ENCODE measurements around the gene KPNB1. TPM values are rescaled to one million over a fixed set of nuclear protein-coding genes. Genes with fewer than 3 reads are reported as not detected.

Gene KPNB1
- total RNA-seq, 1 experiment from 2014 or later = 742 TPM

- Mint-ChIP-seq H3K27me3 (ENCODE audit: low read depth) (no peaks in the 10 kb centered on the region), H3K27ac (no peak overlapping the region), H3K9me3 (no peaks in the 10 kb centered on the region), H3K4me1 (no peaks in the 10 kb centered on the region), H3K36me3 (ENCODE audit: insufficient read depth in 1 of 3, low read depth in 3 of 3) (peaks cover 2 to 24% (median 9%) of the 10 kb centered on the region in 3 experiments; a peak in 5 of 7 replicates), H3K4me3 (no peak overlapping the region)
- Histone ChIP-seq H2AK5ac (ENCODE audit: insufficient read length, low read length) (no peak overlapping the region), H2AFZ (ENCODE audit: low read length) (no peak overlapping the region), H2BK20ac (ENCODE audit: low read depth, low read length, poor library complexity, severe bottlenecking) (no peak overlapping the region), H3K4me1 (ENCODE audit: insufficient read depth, low read length) (no peaks in the 10 kb centered on the region), H3K79me1 (ENCODE audit: insufficient read depth, low read depth, low read length, poor library complexity, severe bottlenecking) (no peaks in the 10 kb centered on the region), H2BK120ac (ENCODE audit: low read depth, low read length, poor library complexity, severe bottlenecking) (no peak overlapping the region), H3K14ac (ENCODE audit: insufficient read depth, low read length) (no peak overlapping the region), H3K18ac (ENCODE audit: insufficient read length, low read depth, low read length) (no peak overlapping the region), H2BK5ac (ENCODE audit: insufficient read length, low read length) (no peak overlapping the region), H3K9ac (ENCODE audit: extremely low read depth, insufficient read length, low read length) (no peak overlapping the region), H2BK15ac (ENCODE audit: low read depth, low read length) (no peak overlapping the region), H3K79me2 (ENCODE audit: insufficient read depth, low read length) (no peaks in the 10 kb centered on the region), H3K27me3 (ENCODE audit: insufficient read depth, low read length) (no peaks in the 10 kb centered on the region), H3T11ph (ENCODE audit: low read length) (no peak overlapping the region), H3K56ac (ENCODE audit: insufficient read length, low read depth, low read length) (no peak overlapping the region), H4K20me1 (ENCODE audit: control insufficient read depth, insufficient read depth, insufficient read length) (no peaks in the 10 kb centered on the region), H4K8ac (replicated peaks; ENCODE audit: insufficient read length, low read depth, low read length) (no peak overlapping the region), H3K4me2 (ENCODE audit: insufficient read depth, insufficient read length, low read length) (no peak overlapping the region), H3K23me2 (ENCODE audit: insufficient read length, low read depth, low read length, poor library complexity, severe bottlenecking) (no peaks in the 10 kb centered on the region), H3K9me3 (ENCODE audit: control insufficient read depth, low read depth, low read length) (no peaks in the 10 kb centered on the region), H3K4ac (ENCODE audit: low read depth, low read length) (no peak overlapping the region), H2BK12ac (ENCODE audit: insufficient read length, low read depth, low read length) (no peak overlapping the region), H4K91ac (ENCODE audit: insufficient read length, low read depth, low read length) (no peak overlapping the region), H4K5ac (ENCODE audit: insufficient read length, low read depth, low read length) (no peak overlapping the region), H3K23ac (ENCODE audit: insufficient read length, low read depth, low read length) (no peak overlapping the region), H3K27ac (ENCODE audit: insufficient read length, low read depth, low read length) (no peak overlapping the region)
- WGBS (ENCODE audit: extremely low coverage, insufficient read length, low lambda C conversion rate) = no CpG with 5 or more reads among the region's 3 CpGs
- no peak for DNase-seq
- TF ChIP-seq CTCF (conservative IDR thresholded peaks at IDR 0.05) = no peak
Observed at GRCh38 chr17:47634870-47635269, 14.8 kb upstream of the KPNB1 start.
